ENCODE measurements around the gene RAPGEF4.

Gene RAPGEF4

GRCh38 chr2:172905937-172906811 lies 170.5 kb downstream of the RAPGEF4 start:
- no peak overlapping the region for H3K9ac ChIP-seq (ENCODE audit: low read length)
- TF ChIP-seq CTCF (IDR thresholded peaks at IDR 0.05; ENCODE audit: low read depth, low read length) (no peak), EZH2phosphoT487 (IDR thresholded peaks at IDR 0.05; ENCODE audit: low read depth) (no peak)
- H3K79me2 ChIP-seq (ENCODE audit: low read length): no peaks in the 10 kb centered on the region
- no peaks in the 10 kb centered on the region for H4K20me1 ChIP-seq (ENCODE audit: insufficient read depth, low read length)
- peaks cover 17% of the 10 kb centered on the region for H3K4me1 ChIP-seq (ENCODE audit: low read length)
- H3K27ac ChIP-seq (ENCODE audit: low read length): no peak overlapping the region
- no peaks in the 10 kb centered on the region for H3K27me3 ChIP-seq (ENCODE audit: low read depth, low read length)
- no peak overlapping the region for H3K4me2 ChIP-seq (ENCODE audit: low read length)
- H3K36me3 ChIP-seq (replicated peaks; ENCODE audit: low read depth, low read length): no peaks in the 10 kb centered on the region
- no peak overlapping the region for H3K4me3 ChIP-seq (ENCODE audit: low read length)
- no peak overlapping the region for H2AFZ ChIP-seq (ENCODE audit: low read depth, low read length)
- no peaks in the 10 kb centered on the region for H3K9me3 ChIP-seq (ENCODE audit: insufficient read depth, low read length)

GRCh38 chr2:172908275-172908674 lies 172.6 kb downstream of the RAPGEF4 start:
- H3K36me3 ChIP-seq (replicated peaks; ENCODE audit: low read depth, low read length): no peaks in the 10 kb centered on the region
- no peak overlapping the region for H2AFZ ChIP-seq (ENCODE audit: low read depth, low read length)
- H3K27me3 ChIP-seq (ENCODE audit: low read depth, low read length): no peaks in the 10 kb centered on the region
- TF ChIP-seq EZH2phosphoT487 (IDR thresholded peaks at IDR 0.05; ENCODE audit: low read depth): no peak
- no peak for TF ChIP-seq CTCF (IDR thresholded peaks at IDR 0.05; ENCODE audit: low read depth, low read length)
- H3K9ac ChIP-seq (ENCODE audit: low read length): no peak overlapping the region
- H3K79me2 ChIP-seq (ENCODE audit: low read length): no peaks in the 10 kb centered on the region
- no peak overlapping the region for H3K4me2 ChIP-seq (ENCODE audit: low read length)
- peaks cover 17% of the 10 kb centered on the region for H3K4me1 ChIP-seq (ENCODE audit: low read length)
- no peaks in the 10 kb centered on the region for H4K20me1 ChIP-seq (ENCODE audit: insufficient read depth, low read length)
- no peaks in the 10 kb centered on the region for H3K9me3 ChIP-seq (ENCODE audit: insufficient read depth, low read length)
- no peak overlapping the region for H3K27ac ChIP-seq (ENCODE audit: low read length)
- no peak overlapping the region for H3K4me3 ChIP-seq (ENCODE audit: low read length)

- no peaks in the 10 kb centered on the region for H3K27me3 ChIP-seq (ENCODE audit: low read depth, low read length)
- peak overlapping the region; percentile 50 for H3K4me2 ChIP-seq (ENCODE audit: low read length)
- no peaks in the 10 kb centered on the region for H3K36me3 ChIP-seq (replicated peaks; ENCODE audit: low read depth, low read length)
- H3K9me3 ChIP-seq (ENCODE audit: insufficient read depth, low read length): no peaks in the 10 kb centered on the region
- no peaks in the 10 kb centered on the region for H3K79me2 ChIP-seq (ENCODE audit: low read length)
- no peak overlapping the region for H2AFZ ChIP-seq (ENCODE audit: low read depth, low read length)
- no peak overlapping the region for H3K27ac ChIP-seq (ENCODE audit: low read length)
- 0 out of 2 replicates have a peak overlapping the region, but pooled peaks have one; percentile 8 for H3K4me3 ChIP-seq (ENCODE audit: low read length)
- TF ChIP-seq CTCF (IDR thresholded peaks at IDR 0.05; ENCODE audit: low read depth, low read length) (no peak), EZH2phosphoT487 (IDR thresholded peaks at IDR 0.05; ENCODE audit: low read depth) (no peak)
- H3K9ac ChIP-seq (ENCODE audit: low read length): no peak overlapping the region
- no peaks in the 10 kb centered on the region for H4K20me1 ChIP-seq (ENCODE audit: insufficient read depth, low read length)
- H3K4me1 ChIP-seq (ENCODE audit: low read length): peaks cover 17% of the 10 kb centered on the region
These were observed 173.8 kb downstream of the RAPGEF4 start for GRCh38 chr2:172909454-172909853.

GRCh38 chr2:172912266-172912665 lies 176.6 kb downstream of the RAPGEF4 start:
- no peak overlapping the region for H3K4me3 ChIP-seq (ENCODE audit: low read length)
- H3K79me2 ChIP-seq (ENCODE audit: low read length): no peaks in the 10 kb centered on the region
- no peak overlapping the region for H3K9ac ChIP-seq (ENCODE audit: low read length)
- no peak overlapping the region for H2AFZ ChIP-seq (ENCODE audit: low read depth, low read length)
- H3K36me3 ChIP-seq (replicated peaks; ENCODE audit: low read depth, low read length): no peaks in the 10 kb centered on the region
- no peaks in the 10 kb centered on the region for H3K9me3 ChIP-seq (ENCODE audit: insufficient read depth, low read length)
- no peak overlapping the region for H3K27ac ChIP-seq (ENCODE audit: low read length)
- H3K4me1 ChIP-seq (ENCODE audit: low read length): peaks cover 31% of the 10 kb centered on the region
- H4K20me1 ChIP-seq (ENCODE audit: insufficient read depth, low read length): no peaks in the 10 kb centered on the region
- TF ChIP-seq CTCF (IDR thresholded peaks at IDR 0.05; ENCODE audit: low read depth, low read length) (no peak), EZH2phosphoT487 (IDR thresholded peaks at IDR 0.05; ENCODE audit: low read depth) (no peak)
- no peak overlapping the region for H3K4me2 ChIP-seq (ENCODE audit: low read length)
- no peaks in the 10 kb centered on the region for H3K27me3 ChIP-seq (ENCODE audit: low read depth, low read length)
